ENCODE data around the gene DCTN5.

- TF ChIP-seq, protein P1, sequence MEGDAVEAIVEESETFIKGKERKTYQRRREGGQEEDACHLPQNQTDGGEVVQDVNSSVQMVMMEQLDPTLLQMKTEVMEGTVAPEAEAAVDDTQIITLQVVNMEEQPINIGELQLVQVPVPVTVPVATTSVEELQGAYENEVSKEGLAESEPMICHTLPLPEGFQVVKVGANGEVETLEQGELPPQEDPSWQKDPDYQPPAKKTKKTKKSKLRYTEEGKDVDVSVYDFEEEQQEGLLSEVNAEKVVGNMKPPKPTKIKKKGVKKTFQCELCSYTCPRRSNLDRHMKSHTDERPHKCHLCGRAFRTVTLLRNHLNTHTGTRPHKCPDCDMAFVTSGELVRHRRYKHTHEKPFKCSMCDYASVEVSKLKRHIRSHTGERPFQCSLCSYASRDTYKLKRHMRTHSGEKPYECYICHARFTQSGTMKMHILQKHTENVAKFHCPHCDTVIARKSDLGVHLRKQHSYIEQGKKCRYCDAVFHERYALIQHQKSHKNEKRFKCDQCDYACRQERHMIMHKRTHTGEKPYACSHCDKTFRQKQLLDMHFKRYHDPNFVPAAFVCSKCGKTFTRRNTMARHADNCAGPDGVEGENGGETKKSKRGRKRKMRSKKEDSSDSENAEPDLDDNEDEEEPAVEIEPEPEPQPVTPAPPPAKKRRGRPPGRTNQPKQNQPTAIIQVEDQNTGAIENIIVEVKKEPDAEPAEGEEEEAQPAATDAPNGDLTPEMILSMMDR (conservative IDR thresholded peaks at IDR 0.05) = no peak
- TF ChIP-seq ZFX (IDR thresholded peaks at IDR 0.05) = no peak
Observed at GRCh38 chr16:23597003-23597756, 44.1 kb upstream of the DCTN5 start.
